GM19193 (cell line): Measurements from ENCODE around the gene SCUBE1.

ENCODE experiments used
- POLR2A ChIP-seq: IDR thresholded peaks from 4 replicates; pipeline ENCODE4 v1.6.1; 2011; ENCODE audit not compliant: insufficient read depth, insufficient read length; ENCODE audit errors: extremely low read depth

The SCUBE1 gene

GRCh38 chr22:43171019-43171491, 172.1 kb downstream of the SCUBE1 start:
- TF ChIP-seq POLR2A = no peak

GRCh38 chr22:43170131-43170480, 173.1 kb downstream of the SCUBE1 start:
- no peak for TF ChIP-seq POLR2A

- TF ChIP-seq POLR2A = no peak
Observed at GRCh38 chr22:43169310-43170130, 173.7 kb downstream of the SCUBE1 start.

- no peak for TF ChIP-seq POLR2A
Observed at GRCh38 chr22:43168471-43169309, 174.5 kb downstream of the SCUBE1 start.

GRCh38 chr22:43167001-43167589, 176.1 kb downstream of the SCUBE1 start:
- no peak for TF ChIP-seq POLR2A

- no peak for TF ChIP-seq POLR2A
Observed at GRCh38 chr22:43166132-43166930, 176.8 kb downstream of the SCUBE1 start.

GRCh38 chr22:43164636-43165035, 178.5 kb downstream of the SCUBE1 start:
- no peak for TF ChIP-seq POLR2A

GRCh38 chr22:43163241-43163795, 179.9 kb downstream of the SCUBE1 start:
- TF ChIP-seq POLR2A = no peak

- TF ChIP-seq POLR2A = no peak
Observed at GRCh38 chr22:43162412-43163150, 180.6 kb downstream of the SCUBE1 start.

GRCh38 chr22:43160497-43161126, 182.6 kb downstream of the SCUBE1 start:
- no peak for TF ChIP-seq POLR2A

- no peak for TF ChIP-seq POLR2A
Observed at GRCh38 chr22:43159484-43160178, 183.5 kb downstream of the SCUBE1 start.

- TF ChIP-seq POLR2A = no peak
Observed at GRCh38 chr22:43158778-43159483, 184.2 kb downstream of the SCUBE1 start.
